Renal cortical epithelial cell (primary cell): ENCODE results near the gene CPM. TPM values are rescaled to one million over a fixed set of nuclear protein-coding genes. Genes with fewer than 3 reads are reported as not detected.

Source experiments
- DNase-seq: peaks from one replicate; pipeline ENCODE4 v3.0.0-alpha.2; 2011; ENCODE audit warnings: low read depth
- total RNA-seq: library from RNA; depleted of rRNA; stranded (reverse); fragments of >200 nt; gene quantifications from 2 replicates; pipeline ENCODE4 v1.2.3, GENCODE V29; 2014

CPM gene
- total RNA-seq: 90.3 and 219 TPM in 2 replicates

- DNase-seq: peak; percentile 45
Observed at GRCh38 chr12:68932961-68933893, at the start of gene CPM. CPM (minus strand) TSS chr12:68933171; CDS start chr12:68932837, 334 bp downstream.

DNA sequence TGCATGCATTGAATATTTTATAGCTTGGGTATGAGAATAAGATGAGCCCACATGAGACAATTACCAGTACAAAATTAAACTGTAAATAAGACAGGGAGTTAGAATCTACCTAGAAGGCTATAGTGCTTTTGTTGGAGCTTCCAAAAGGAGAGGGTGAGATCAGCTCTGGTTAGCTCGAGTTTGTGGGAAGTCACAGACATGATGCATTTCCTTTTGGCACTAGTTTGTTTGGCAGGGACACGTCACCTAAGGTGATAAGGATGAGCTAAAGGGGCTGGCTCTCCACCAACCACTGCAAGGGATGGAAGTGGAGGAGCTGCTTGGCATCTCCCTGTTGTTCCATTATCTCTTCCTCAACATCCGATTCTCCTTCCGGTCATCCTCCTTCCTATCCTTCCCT lies 48.5 kb upstream of the CPM start:
- DNase-seq: no peak

GRCh38 chr12:68980476-68981212 lies 47.7 kb upstream of the CPM start:
- peak; percentile 58 for DNase-seq

DNA sequence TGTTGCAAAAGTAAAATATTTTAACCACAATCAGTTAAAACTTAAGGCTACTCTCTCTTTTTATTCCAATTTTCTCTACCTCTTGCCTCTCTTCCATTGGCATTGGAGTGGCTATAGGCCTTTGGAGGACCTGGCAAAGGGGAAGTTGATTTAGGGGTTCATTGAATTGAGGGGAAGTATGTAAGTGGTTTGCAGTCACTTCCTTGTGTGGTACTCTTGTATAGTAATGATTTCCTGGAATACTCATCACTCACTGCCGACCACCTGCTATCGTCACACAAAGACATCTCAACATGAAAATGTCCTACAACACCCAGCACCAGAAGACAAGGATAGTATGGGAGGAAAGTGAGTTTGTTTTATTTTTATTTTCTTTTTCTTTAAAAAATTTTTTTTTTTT lies 45.7 kb upstream of the CPM start:
- DNase-seq: no peak

GRCh38 chr12:68977909-68978610 lies 45.1 kb upstream of the CPM start:
- DNase-seq: peak; percentile 64

DNA sequence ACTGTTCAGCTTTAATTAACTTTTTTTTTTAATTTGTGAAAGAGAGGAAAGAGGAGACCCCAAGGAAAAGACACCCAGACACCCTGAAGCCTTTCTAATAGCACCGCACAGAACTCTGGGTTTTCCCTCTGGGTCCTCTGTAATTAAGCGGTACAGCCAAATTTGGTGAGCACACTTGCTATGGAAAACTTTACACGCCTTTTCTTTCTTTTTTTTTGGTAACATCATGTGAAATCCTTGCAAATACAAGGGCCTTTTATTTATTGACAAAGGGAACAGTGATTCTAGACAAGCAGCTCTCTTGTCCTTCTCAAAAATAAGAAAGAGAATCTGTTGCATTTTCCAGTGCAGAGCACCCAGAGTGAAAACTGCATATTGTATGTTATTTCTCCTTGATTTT lies 44.4 kb upstream of the CPM start:
- no peak for DNase-seq

GRCh38 chr12:68976395-68976841 lies 43.4 kb upstream of the CPM start:
- DNase-seq: peak; percentile 98

- DNase-seq: peak; percentile 36
Observed at GRCh38 chr12:68975811-68976210, 42.8 kb upstream of the CPM start.

- peak; percentile 66 for DNase-seq
Observed at GRCh38 chr12:68972595-68972994, 39.6 kb upstream of the CPM start.

GRCh38 chr12:68971404-68971803 lies 38.4 kb upstream of the CPM start:
- peak; percentile 96 for DNase-seq

DNA sequence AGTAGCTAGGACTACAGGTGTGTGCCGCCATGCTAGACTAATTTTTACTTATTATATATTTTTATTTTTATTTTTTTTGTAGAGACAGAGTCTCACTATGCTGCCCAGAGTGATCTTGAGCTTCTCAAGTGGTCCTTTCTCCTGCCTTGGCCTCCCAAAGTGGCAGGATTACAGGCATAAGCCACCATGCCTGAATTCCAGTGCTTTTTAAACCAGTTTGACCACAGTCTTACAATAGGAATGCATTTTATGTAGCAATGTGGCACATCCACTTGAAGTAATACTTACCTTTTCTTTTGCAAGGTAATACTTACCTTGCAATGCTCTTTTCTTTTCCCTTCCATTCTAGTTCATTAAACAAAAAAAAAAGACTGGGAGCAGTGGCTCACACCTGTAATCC lies 38.0 kb upstream of the CPM start:
- peak; percentile 60 for DNase-seq

DNA sequence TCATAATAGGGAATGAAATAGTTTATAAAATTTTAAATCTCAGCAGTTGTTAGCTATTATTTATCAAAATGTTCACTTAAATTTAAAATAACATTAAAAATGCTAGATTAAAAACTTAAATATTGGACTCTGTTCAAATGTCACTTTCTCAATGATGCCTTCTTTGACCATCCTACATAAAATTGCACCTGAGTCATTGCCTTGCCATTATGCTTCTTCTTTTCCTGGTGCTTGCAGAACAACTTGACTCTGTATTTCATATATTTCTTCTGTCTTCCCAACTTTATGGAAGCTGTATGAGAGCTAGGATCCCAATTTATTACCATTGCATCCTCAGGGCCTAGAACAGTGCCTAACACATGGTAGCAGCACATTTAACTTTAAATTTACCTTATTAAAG lies 37.3 kb upstream of the CPM start:
- no peak for DNase-seq

DNA sequence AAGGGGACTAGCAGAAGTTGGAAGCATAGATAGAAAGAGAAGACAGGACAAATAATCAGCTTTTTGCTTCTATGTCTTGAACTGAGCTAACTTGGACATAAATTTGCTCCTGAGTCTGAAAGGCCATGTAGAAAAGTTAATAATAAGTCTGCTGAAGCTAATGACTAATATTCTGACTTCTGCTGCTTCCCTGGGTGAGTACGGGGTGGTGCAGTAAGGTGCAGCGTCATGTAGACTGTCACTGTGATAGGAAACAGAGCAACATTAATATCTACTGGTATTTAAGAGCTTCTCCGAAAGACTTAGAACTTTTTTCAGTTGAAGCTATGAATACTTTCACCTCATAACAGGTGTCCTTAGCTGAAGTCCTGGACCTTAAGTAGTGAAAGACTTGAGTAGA lies 34.1 kb upstream of the CPM start:
- DNase-seq: peak; percentile 66

DNA sequence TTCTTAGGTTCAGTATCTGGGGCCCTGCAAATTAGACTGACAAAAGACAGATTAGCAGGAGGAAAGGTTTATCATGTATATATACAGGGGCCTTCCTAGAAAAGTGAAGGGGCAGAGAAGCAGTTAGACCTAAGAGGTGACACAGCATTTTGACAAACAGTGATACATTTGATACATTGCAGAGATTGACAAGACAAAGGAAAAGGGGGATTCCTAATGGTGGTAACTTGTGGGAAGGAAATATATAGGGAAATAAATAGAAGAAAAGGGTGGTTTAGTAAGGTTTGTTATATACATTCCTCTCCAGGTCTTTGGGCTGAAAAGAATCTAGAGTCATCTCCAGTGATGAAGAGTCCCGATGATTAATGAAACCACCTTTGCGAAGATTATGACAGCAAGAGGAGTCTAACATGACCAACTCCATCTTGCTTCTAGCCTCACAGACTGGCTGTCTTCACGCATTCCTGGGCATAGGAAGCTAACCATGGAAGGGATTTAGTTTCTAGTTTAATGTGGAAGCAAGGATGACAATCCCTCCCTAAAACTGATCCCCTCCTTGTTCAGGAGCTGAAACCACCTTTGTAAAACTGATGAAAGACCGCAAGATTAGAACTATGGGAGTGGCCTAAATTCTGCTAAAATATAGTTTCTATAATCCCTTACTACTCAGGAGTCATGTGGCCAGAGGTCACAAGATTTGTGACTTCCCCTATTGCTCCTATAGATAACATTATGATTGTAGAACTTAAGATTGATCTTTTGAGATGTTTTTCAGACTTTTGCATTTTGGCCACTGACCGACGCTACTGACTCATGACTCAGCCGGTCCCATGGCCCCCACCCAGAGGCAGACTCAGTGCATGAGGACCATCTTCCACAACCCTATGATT lies 31.1 kb upstream of the CPM start:
- no peak for DNase-seq

DNA sequence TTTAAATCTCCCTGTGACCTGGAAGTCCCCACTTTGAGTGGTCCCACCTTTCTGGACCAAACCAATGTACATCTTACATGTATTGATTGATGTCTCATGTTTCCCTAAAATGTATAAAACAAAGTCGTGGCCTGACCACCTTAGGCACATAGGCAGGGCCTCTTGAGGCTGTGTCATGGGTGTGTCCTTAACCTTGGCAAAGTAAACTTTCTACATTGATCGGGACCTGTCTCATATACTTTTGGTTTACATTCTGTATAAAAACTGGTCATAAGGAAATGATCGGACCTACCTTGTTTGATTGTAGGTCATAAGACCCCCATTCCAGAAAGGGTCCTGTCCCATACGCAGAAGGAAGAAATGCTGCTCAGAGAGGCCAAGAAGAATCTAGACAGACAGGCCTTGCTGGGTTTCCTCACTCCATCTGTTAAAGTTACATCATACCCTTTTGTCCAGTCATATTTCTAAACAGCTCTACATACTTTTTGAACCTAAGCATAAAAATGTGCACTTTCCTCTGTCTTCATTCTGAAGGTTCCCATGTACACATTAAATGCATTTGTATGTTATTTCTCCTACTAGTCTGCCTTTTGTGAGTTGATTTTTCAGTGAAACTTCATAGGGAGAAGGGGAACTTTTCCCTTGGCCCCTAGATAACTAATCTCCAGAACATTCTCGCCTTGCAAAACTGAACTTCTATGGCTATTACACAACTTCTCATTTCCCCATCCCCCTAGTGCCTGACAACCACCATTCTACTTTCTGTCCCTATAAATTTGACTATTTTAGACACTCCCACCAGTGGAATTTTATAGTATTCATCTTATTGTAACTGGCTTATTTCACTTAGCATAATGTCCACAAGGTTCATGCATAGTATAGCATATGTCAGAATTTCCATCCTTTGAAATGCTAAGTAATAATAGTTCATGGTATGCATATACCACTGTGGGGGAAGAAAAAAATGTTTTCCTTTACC lies 30.2 kb upstream of the CPM start:
- no peak for DNase-seq

GRCh38 chr12:68959891-68960464 lies 27.0 kb upstream of the CPM start:
- DNase-seq: no peak

- no peak for DNase-seq
Observed at GRCh38 chr12:68959143-68959858, 26.3 kb upstream of the CPM start.

GRCh38 chr12:68958322-68958721 lies 25.4 kb upstream of the CPM start:
- no peak for DNase-seq

DNA sequence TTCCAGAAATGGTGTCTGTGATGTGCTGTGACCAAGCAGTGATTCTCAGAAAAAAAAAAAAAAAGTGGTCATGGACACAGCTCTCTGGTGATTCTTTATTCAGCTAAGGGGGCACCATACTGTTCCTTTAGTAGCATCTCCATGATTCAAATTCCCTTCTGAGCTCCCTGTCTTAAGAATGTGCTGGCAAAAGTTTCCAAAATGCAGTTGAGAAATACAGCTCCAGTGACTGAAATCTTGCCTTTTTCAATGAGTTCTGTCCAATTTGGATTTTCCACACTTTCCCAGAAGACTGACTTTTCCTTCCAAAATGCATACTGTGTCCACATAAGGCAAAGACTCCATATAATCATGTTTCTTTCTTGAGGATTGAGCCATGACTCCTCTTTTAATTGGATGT lies 24.3 kb upstream of the CPM start:
- DNase-seq: no peak
